ENCODE measurements around the gene C5orf47.

GRCh38 chr5:173946323-173946722 is 42.6 kb upstream of the C5orf47 start:
- TF ChIP-seq, protein P1, sequence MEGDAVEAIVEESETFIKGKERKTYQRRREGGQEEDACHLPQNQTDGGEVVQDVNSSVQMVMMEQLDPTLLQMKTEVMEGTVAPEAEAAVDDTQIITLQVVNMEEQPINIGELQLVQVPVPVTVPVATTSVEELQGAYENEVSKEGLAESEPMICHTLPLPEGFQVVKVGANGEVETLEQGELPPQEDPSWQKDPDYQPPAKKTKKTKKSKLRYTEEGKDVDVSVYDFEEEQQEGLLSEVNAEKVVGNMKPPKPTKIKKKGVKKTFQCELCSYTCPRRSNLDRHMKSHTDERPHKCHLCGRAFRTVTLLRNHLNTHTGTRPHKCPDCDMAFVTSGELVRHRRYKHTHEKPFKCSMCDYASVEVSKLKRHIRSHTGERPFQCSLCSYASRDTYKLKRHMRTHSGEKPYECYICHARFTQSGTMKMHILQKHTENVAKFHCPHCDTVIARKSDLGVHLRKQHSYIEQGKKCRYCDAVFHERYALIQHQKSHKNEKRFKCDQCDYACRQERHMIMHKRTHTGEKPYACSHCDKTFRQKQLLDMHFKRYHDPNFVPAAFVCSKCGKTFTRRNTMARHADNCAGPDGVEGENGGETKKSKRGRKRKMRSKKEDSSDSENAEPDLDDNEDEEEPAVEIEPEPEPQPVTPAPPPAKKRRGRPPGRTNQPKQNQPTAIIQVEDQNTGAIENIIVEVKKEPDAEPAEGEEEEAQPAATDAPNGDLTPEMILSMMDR (conservative IDR thresholded peaks at IDR 0.05; ENCODE audit: low read depth, low read length), result no peak
- TF ChIP-seq EZH2 (IDR thresholded peaks at IDR 0.05; ENCODE audit: borderline replicate concordance, low read depth, low read length, poor library complexity, severe bottlenecking), result no peak

Data from A673 (cell line).